Pulmonary artery endothelial cell (primary cell): ENCODE data around the gene FARP1. TPM values are rescaled to one million over a fixed set of nuclear protein-coding genes. Genes with fewer than 3 reads are reported as not detected.

Experiments
- DNase-seq: peaks from one replicate; pipeline ENCODE4 v3.0.0-alpha.2; 2011; ENCODE audit warnings: low read depth, low spot score
- total RNA-seq: library from RNA; depleted of rRNA; stranded (reverse); fragments of >200 nt; gene quantifications from 2 replicates; pipeline ENCODE4 v1.2.3, GENCODE V29; 2014

Gene FARP1
- total RNA-seq, 1 donor from 2014 or later, result 18.9 TPM

DNA sequence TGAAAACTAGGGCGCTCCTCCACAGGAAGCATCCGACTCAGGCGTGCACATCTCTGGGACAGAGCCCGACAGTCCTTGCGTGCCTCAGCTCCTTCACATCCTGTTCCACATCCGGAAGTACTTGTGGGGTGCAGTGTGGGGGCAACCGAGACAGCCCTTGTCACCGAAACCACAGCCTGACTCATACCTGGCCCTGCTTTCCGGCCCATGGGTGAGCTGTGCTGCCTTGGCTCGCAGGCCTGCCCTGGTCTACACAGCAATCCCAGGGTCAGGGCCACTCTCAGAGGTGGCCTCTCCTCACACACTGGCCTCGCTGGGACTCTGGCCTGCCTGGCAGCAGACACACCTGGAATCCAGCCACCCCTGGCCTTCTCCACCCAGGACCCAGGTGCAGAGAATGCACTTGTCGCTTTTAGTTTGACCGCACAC, 333.7 kb downstream of the FARP1 start:
- peak; percentile 35 for DNase-seq

- no peak for DNase-seq
Measured at GRCh38 chr13:98478189-98479129, 335.6 kb downstream of the FARP1 start.

DNA sequence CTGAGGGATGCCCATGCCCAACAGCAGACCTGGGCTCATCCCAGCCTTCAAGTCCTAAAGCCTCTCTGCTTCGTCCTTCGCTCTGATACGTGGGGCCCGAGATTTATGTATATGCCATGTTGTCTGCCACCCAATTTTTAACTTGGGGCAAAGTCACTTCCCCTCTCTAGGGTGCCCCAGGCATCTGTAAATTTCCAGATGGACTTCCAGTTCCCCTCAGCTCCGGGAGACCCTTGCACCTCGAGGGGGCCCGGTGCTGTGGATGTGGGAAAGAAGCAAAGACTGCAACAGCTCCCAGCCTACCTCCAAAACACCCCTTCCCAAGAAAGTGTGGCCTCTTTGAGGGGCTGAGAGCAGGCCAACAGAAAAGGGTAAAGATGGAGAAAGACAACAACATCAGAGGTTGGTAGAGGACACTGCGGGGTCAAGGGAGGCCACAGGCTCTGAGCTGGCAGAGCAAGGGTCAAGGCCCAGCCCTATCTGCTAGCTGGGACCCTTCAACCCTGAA, 336.7 kb downstream of the FARP1 start:
- DNase-seq, result no peak

- no peak for DNase-seq
Measured at GRCh38 chr13:98480915-98481877, 338.3 kb downstream of the FARP1 start.

DNA sequence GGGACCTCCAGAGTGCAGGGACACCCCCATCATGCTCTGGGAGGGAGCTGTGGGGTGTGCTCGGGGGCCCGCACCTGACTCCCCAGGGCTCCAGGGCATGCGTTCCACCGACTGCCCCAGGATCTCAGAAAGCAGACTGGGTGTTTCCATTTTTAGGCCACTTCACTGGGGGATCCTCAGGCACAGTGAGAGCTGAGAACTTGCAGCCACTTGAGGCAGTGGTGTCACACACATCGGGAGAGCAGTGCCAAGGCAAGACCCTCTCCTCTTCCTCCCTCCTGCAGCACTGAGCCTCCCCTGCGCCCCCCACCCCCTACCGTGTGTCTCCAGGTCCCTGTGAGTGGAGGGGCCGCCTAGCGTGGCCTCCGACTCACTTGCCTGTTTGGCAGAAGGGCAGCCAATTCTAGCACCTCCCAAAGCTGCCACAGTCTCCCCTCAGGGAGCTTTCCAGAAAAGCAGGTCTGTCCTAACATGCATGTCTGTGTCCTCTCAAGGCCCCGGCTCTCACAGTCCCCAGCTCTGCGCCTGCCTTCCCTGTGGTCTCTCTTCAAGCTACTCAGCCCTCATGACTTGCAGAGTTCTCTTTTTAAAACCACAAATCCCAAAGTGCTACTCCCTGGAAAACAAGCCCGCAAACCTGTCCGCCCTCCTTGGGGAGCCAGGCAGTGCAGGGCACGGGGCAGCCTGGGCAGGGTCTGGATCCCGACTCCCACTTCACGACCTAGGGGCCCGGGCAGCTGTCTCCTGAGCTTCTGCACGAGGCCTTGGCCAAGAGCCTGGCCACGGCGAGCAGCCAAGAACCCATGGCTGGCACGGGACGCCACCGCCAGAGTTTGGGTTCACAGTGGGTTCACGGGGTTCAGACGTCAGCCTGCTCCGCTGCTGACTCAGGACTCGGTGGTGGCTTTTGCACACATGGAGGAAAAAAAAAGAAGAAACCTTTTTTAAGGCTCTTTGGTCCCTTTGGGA, 339.9 kb downstream of the FARP1 start:
- no peak for DNase-seq

DNA sequence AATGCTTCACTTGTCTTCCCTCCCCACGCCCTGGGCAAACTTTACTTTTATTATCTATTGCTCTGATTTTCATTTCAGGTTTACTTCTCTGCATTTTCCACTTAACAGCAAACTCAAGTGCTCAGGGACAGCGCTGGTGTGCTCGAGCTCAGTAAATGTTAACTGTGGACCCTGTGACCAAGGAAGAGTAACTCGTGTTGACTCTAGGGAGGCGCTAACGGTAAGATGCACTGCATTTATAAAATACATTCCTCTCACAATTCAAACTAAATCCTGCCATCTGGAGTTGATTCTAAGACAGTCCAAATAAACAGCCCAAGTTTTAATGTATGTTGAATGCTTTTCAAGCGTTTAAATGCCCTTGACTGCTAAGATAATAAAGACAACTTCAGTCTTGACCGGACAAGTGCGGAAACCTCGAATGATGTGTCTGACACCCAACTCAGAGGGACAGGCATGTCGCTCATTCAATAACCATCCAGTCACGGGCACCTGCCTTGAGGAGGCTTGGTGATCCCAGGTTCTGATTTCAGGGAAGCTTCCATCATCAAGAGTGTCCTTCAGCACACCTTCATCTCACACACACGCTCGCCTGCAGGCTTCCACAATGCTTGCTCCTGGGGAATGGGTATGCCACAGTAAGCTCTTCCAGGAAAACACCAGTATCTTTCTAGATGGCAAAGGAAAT, 340.9 kb downstream of the FARP1 start:
- DNase-seq, result no peak

DNA sequence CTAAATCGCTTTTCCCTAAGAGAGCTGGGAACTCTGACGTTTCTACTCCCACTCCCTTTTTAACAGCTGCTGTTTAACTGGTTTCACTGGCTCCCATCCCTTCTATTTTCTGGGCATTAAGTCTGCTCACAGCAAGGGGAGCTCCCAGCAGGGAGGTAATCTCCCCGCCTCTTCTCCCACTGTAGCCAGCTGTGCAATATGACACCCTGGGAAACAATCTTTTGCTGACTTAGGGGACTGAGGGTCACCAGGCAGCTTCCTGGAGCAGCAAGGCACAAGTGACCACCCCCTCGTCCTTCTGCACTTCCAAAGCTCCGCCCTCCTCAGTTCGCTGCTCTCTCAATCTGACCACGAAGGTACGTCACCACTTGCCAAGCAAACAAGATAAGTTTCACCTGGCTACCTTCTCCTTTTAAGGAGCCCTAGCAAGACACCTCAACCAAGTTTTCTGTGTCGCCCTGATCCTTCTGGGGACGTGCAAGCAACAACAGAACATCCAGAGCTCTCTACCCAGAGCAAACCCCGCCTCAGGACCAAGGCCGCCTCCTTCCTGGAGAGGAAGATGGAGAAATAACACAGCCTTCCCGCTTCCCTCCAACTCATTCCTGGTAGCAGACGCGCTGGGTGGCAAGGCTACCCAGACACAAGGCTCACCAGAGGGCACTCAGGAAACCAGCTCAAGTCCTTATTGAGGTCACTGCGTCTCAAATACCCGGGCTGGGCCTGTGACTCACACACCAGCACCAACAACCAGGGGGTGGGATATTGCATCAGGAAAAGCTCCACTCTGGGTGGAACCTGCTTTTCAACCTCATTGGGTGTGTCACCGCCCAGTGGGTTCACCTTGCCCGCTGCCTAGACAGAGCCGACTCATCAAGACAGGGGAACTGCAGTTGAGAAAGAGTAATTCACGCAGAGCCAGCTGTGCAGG, 341.7 kb downstream of the FARP1 start:
- DNase-seq, result peak; percentile 78

GRCh38 chr13:98485561-98485960, 342.7 kb downstream of the FARP1 start:
- DNase-seq, result no peak

GRCh38 chr13:98486412-98486811, 343.5 kb downstream of the FARP1 start:
- no peak for DNase-seq

DNA sequence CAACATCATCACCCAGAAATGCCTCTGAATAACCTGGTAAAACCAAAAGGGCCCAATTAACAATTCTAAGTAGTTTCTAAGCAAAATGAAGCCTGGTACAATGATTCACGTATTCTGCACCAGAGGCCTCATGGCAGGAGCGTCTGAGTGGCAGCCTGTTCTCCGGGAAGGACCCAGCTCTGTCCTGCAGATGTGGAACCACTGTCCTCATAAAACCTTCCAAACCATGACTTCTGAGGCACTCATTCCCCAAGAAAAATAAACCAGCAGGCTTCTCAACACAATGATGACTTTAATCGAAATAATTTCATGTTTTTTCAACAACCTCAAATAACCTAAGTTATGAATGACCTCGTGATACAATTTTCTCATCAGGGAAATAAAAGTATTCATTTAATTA, 344.1 kb downstream of the FARP1 start:
- no peak for DNase-seq

- DNase-seq, result no peak
Measured at GRCh38 chr13:98487522-98487921, 344.6 kb downstream of the FARP1 start.

DNA sequence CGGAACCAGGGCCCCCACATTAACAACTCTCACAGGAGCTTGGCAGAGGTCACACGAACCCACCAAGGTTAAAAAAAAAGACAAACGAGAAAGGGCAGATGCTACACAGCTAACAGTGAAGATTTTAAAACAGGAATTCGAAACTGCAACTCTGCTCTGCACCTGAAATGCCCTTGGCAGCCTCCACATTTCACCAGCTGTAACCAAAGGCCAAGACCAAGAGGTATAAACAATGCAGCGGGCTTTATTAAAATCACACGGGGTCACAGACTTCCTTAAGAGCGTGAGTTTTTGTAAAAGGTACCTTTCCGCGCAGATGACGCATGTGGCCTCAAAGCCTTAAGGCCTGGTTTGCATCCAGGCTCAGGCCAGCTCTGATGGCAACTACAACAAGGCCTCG, 345.8 kb downstream of the FARP1 start:
- DNase-seq, result no peak

GRCh38 chr13:98489446-98490194, 346.7 kb downstream of the FARP1 start:
- DNase-seq, result no peak

GRCh38 chr13:98490195-98490836, 347.4 kb downstream of the FARP1 start:
- no peak for DNase-seq

- no peak for DNase-seq
Measured at GRCh38 chr13:98490866-98491265, 348.0 kb downstream of the FARP1 start.

- no peak for DNase-seq
Measured at GRCh38 chr13:98492335-98493041, 349.6 kb downstream of the FARP1 start.
